Measurements from ENCODE around the gene PRDX3. TPM values are rescaled to one million over a fixed set of nuclear protein-coding genes. Genes with fewer than 3 reads are reported as not detected.

Gene PRDX3
- total RNA-seq, 6 experiments from 2014 or later, result 171 to 235 (median 194) TPM

GRCh38 chr10:119136084-119136483, 42.5 kb downstream of the PRDX3 start:
- peaks cover 0 to 6% (median 0%) of the 10 kb centered on the region in 4 donors for H3K36me3 ChIP-seq
- no peaks in the 10 kb centered on the region for H3K27me3 ChIP-seq
- intact Hi-C loops (cut with DNase I), result no loop called here
- TF ChIP-seq POLR2A (IDR thresholded peaks at IDR 0.05), result no peak
- TF ChIP-seq CTCF (IDR thresholded peaks at IDR 0.05), result no peak
- H3K4me1 ChIP-seq, result peaks cover 0 to 28% (median 7%) of the 10 kb centered on the region in 4 donors
- no peak overlapping the region for H3K4me3 ChIP-seq
- ATAC-seq, result no peak
- no peaks in the 10 kb centered on the region for H3K9me3 ChIP-seq
- WGBS (ENCODE audit: insufficient coverage, low coverage, low lambda C conversion rate, missing lambda C conversion rate), result 74% methylated on average over 7 of the region's 7 CpGs
- H3K27ac ChIP-seq, result peak overlapping the region; percentile 12 to 84 (median 83)
- DNase-seq, result no peak

- H3K9me3 ChIP-seq, result no peaks in the 10 kb centered on the region
- no peak overlapping the region for H3K4me3 ChIP-seq
- ATAC-seq (peak; percentile 59 to 76 (median 62)), DNase-seq (peak in 1 of 3 donors; percentile 70)
- peaks cover 0 to 34% (median 7%) of the 10 kb centered on the region in 4 donors for H3K4me1 ChIP-seq
- peak overlapping the region; percentile 60 to 84 (median 83) for H3K27ac ChIP-seq
- WGBS (ENCODE audit: insufficient coverage, low coverage, low lambda C conversion rate, missing lambda C conversion rate), result 0% methylated on average over 4 of the region's 4 CpGs
- no peak for TF ChIP-seq POLR2A (IDR thresholded peaks at IDR 0.05)
- no peak for TF ChIP-seq CTCF (IDR thresholded peaks at IDR 0.05)
- no peaks in the 10 kb centered on the region for H3K27me3 ChIP-seq
- peaks cover 0 to 6% (median 0%) of the 10 kb centered on the region in 4 donors for H3K36me3 ChIP-seq
- intact Hi-C loops (cut with DNase I), result no loop called here
Measured at GRCh38 chr10:119135513-119135881, 43.1 kb downstream of the PRDX3 start.

GRCh38 chr10:119133949-119134348, 44.7 kb downstream of the PRDX3 start:
- H3K4me1 ChIP-seq, result peaks cover 0 to 35% (median 7%) of the 10 kb centered on the region in 4 donors
- intact Hi-C loops (cut with DNase I), result no loop called here
- peak overlapping the region in 2 of 3 donors; percentile 10 to 25 for H3K27ac ChIP-seq

GRCh38 chr10:119132521-119133345, 45.9 kb downstream of the PRDX3 start:
- TF ChIP-seq POLR2A (IDR thresholded peaks at IDR 0.05) (no peak), CTCF (IDR thresholded peaks at IDR 0.05) (no peak)
- peak overlapping the region; percentile 58 to 78 (median 75) for H3K27ac ChIP-seq
- peaks cover 0 to 35% (median 7%) of the 10 kb centered on the region in 4 donors for H3K4me1 ChIP-seq
- intact Hi-C loops (cut with DNase I), result no loop called here
- ATAC-seq (no peak), DNase-seq (no peak)
- H3K27me3 ChIP-seq, result no peaks in the 10 kb centered on the region
- H3K4me3 ChIP-seq, result no peak overlapping the region
- 79% methylated on average over 10 of the region's 14 CpGs for WGBS (ENCODE audit: insufficient coverage, low coverage, low lambda C conversion rate, missing lambda C conversion rate)
- H3K36me3 ChIP-seq, result peaks cover 0 to 6% (median 2%) of the 10 kb centered on the region in 4 donors
- no peaks in the 10 kb centered on the region for H3K9me3 ChIP-seq

More at GRCh38 chr10:119133949-119134348, 44.7 kb downstream of the PRDX3 start:
- Histone ChIP-seq H3K9me3 (no peaks in the 10 kb centered on the region), H3K36me3 (peaks cover 0 to 6% (median 2%) of the 10 kb centered on the region in 4 donors), H3K27me3 (no peaks in the 10 kb centered on the region), H3K4me3 (no peak overlapping the region)
- TF ChIP-seq CTCF (IDR thresholded peaks at IDR 0.05), result no peak
- TF ChIP-seq POLR2A (IDR thresholded peaks at IDR 0.05), result no peak
- DNase-seq, result no peak
- 48% methylated on average over 2 of the region's 8 CpGs for WGBS (ENCODE audit: insufficient coverage, low coverage, low lambda C conversion rate, missing lambda C conversion rate)
- ATAC-seq, result no peak

Measured in right lobe of liver (tissue), 6 donors.